ENCODE measurements around the gene SPTBN1.

DNA sequence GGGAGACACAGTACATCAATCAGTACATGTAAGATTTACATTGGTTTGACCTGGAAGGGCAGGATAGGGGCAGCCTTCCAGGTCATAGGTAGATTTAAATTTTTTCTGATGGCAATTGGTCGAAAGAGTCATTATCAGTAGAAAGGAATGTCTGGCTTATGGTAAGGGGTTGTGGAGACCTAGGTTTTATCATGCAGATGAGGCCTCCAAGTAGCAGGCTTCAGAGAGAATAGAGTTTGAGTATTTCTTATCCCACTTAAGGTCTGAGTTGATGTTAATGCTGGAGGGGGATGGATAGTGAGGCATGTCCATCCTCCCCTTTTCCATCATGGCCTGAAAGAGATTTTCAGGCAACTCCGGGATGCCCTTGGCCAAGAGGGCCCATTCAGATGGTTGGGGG, 60.7 kb downstream of the SPTBN1 start:
- TF ChIP-seq, protein P1, sequence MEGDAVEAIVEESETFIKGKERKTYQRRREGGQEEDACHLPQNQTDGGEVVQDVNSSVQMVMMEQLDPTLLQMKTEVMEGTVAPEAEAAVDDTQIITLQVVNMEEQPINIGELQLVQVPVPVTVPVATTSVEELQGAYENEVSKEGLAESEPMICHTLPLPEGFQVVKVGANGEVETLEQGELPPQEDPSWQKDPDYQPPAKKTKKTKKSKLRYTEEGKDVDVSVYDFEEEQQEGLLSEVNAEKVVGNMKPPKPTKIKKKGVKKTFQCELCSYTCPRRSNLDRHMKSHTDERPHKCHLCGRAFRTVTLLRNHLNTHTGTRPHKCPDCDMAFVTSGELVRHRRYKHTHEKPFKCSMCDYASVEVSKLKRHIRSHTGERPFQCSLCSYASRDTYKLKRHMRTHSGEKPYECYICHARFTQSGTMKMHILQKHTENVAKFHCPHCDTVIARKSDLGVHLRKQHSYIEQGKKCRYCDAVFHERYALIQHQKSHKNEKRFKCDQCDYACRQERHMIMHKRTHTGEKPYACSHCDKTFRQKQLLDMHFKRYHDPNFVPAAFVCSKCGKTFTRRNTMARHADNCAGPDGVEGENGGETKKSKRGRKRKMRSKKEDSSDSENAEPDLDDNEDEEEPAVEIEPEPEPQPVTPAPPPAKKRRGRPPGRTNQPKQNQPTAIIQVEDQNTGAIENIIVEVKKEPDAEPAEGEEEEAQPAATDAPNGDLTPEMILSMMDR (IDR thresholded peaks at IDR 0.05): no peak
- no peak for TF ChIP-seq POLR2A (IDR thresholded peaks at IDR 0.05)
